ENCODE results near the gene MINDY4.
A peak's percentile ranks its signal among the peaks of the same experiment; 100 is the strongest.

MINDY4 gene

GRCh38 chr7:30776971-30777370 is 5.8 kb downstream of the MINDY4 start:
- DNase-seq = no peak

- no peak for DNase-seq
Measured at GRCh38 chr7:30778255-30779025, 7.2 kb downstream of the MINDY4 start.

GRCh38 chr7:30779574-30779973 is 8.4 kb downstream of the MINDY4 start:
- DNase-seq = no peak

GRCh38 chr7:30780941-30781340 is 9.7 kb downstream of the MINDY4 start:
- no peak for DNase-seq

GRCh38 chr7:30782690-30783089 is 11.5 kb downstream of the MINDY4 start:
- DNase-seq = no peak

GRCh38 chr7:30785786-30786185 is 14.6 kb downstream of the MINDY4 start:
- DNase-seq = no peak

DNA sequence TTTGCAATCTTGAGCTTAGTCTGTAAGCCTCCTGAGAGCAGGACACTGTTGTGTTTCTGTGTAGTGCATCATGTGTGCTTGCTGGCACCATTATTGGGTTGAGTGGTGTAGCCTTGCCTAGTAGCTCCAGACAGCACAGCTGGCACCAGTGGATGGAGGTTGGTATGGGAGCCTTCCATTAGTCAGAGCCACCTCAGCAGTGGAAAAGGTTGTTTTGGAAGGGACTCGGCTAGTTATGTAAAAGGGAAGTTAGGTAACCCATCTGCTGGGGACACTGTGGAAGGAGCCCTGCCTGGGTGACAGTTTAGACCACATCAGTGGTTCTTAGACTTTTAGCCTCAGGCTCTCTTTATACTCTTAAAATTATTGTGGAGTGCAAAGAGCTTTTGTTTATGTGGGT is 16.3 kb downstream of the MINDY4 start:
- no peak for DNase-seq

DNA sequence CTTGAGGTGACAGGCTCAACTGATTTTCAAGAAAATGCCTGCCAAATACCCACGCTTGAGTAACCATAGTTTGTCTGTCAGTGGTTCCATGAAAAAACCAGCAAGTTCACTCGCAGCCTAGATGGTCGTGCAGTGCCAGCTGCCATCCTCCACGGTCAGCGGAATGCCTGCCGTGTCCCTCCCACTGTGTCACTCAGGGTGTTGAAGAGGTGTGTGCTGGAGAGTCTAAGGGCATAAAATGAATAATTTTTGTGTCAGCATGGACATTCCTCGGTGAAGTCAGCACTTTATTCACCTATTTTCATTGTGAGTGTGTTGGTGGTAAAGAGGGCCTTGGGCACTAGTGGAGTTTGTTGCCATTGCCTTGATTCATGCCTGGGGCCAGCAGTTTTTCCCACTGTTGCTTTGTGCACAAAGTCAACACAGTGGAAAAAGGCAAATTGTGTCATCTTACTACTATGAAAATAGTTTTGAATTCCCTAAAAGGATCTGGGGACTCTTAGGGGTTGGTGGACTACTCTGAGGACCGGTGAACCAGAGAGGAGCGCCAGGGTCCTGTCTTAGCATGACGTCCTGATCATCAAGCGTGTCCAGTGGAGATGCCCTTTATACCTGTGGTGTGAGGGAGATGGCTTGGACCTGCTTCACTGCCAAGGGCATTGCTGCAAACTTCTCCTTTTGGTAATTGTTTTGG is 17.6 kb downstream of the MINDY4 start:
- DNase-seq = no peak

DNA sequence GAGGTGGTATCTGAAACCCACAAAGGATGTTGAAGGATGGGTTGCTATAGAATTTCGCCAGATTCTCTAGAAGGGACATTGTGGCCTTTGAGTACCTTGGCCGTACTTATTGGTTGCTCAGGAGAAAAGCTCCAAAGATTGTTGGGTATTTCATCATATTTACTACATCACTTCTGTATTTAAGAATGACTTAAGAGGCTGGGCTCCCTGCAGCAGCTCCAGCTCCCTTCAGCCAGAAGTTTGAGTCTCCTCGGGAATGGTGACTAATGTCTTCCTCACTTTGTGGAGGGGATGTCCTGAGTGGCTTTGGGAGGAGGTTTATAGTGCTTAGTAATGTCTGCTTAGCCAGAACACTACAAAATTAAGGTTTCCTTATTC is 18.1 kb downstream of the MINDY4 start:
- no peak for DNase-seq

GRCh38 chr7:30790356-30790755 is 19.1 kb downstream of the MINDY4 start:
- DNase-seq = no peak

GRCh38 chr7:30791114-30791513 is 19.9 kb downstream of the MINDY4 start:
- no peak for DNase-seq

DNA sequence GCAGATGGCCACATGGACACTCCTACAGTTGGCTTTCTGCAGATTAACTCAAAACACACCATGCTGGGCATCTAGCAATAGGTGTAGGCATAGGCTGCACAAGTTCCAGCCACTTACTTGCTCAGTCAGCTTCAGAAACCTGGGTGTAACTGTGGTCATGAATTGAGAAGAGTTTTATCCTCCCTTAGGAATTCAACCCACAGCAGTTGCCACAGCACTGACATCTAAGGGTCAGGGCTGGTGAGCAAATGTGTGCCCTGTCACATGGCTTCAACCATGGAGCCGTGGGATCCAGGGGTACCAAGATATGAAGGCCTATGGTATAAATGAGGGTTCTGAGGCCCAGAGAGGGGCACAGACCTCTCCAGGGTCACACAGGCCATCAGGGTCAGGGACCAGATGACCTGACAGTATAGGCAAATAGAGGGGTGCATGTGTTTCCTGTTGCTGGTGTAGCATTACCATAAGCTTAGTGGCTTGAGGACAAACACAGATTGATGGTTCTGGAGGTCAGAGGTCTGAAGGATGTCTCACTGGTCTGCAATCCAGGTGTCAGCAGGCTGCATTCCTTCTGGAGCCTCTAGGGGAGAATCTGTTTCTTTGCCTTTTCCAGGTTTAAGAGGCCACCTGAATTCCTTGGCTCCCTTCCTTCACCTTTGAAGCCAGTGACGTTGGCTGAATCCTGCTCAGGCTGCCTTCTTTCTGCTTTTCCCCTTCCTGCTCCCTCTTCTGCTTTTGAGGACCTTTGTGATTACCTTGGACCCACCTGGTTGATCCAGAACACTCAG is 24.1 kb downstream of the MINDY4 start:
- DNase-seq = no peak

DNA sequence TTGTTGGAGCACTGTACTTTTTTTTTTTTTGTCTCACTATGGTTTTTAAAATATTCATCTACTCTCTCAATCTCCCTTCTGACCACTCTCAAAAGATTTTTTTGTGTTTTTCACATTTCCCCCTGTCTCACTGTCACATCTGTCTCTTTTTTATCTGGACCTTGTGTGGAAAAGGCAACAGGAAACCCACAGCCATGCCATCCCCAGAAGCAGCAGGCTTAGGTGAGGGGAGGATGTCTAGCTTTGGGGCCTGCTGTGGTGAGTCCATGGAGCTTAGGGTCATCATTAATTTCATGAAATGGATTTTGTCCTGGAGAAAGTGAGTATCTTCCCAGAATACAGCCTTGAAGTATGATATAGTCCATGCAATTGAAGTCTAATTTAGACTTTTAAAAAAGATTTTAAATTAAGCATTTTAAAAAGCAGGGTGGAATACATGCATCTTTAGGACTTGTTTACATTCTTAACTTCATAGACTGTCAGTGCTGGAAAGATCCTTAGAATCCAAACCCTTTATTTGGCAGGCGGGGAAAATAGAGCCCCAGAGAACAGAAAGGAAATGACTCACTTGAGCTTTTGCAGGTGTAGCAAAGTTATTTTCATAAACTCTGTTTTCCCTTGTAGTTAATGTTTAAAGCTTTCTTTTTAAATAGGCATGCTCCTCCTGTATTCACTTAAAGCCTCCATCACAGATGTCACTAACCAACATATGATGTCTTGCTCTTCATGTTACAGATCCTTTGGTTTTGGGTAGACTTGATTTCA is 25.1 kb downstream of the MINDY4 start:
- DNase-seq = no peak

DNA sequence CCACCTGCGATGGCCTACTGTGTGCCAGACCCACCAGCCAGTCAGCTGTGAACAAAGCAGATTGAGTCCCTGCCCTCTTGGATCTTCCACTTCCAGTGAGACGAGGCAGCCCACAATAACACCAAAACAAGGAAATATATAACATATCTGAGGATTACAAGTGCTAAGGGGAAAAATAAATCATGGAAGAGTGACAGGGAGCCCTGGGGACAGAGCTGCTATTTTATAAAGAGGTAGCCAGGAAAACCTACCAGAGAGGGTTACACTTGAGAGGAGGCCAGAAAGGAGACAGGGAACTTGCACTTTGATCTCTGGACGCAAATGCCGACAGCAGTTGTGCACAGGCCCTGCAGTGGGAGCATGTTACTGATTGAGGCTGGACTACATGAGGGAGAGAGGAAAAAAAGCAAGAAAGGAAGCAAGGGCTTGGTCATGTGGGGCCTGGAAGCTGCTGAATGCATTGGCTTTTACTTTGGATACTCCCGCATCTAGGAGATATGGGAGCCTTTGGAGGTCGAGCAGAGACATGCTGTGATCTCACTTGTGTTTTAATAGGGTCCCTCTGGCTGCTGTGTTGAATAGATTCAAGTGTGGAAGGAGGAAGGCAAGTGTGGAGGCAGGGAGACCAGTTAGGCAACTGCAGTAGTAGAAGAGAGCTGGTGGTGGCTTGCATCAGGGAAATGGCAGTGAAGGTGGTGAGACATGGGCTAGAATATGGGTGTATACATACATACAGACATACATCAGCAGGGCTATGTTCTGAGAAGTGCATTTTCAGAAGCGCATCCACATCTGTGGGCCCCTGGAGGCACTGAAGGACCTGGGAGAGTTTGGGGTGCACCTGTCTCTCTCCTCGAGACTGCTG is 26.2 kb downstream of the MINDY4 start:
- DNase-seq = no peak

- no peak for DNase-seq
Measured at GRCh38 chr7:30799206-30799975, 28.2 kb downstream of the MINDY4 start.

DNA sequence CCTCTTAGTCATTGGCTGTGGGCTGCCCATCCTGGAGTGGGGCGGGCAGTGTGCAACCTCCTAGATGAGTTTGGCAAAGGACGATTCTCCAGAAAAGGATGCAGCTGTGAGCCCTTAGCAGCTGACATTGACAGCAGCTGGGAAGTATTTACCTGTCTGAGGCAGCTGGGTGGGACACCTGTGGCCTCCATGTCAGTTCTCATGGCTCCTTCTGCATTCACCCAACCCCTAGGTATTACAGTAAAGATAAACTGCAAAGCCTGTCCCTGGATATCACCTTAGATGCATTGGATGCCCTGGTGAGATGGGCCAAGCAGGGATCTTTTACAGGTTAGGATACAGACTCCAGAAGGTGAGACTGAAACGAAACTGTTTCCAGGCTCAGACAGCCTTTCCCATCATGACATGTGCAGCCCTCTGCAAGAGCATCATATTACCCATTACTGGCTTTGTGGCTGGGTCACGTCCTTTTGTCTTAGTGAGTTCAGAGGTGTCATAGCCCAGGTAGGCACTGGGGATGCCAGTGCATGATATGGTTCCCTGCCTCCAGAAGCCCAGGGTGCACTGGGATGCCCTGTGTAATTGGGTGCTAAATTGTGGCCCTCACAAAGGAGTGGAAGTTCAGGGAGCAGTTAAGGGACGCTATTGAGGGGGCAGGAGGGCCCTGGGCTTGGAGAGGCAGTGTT is 28.9 kb downstream of the MINDY4 start:
- no peak for DNase-seq

GRCh38 chr7:30800785-30801252 is 29.6 kb downstream of the MINDY4 start:
- DNase-seq = peak; percentile 79

GRCh38 chr7:30802812-30803211 is 31.6 kb downstream of the MINDY4 start:
- no peak for DNase-seq

DNA sequence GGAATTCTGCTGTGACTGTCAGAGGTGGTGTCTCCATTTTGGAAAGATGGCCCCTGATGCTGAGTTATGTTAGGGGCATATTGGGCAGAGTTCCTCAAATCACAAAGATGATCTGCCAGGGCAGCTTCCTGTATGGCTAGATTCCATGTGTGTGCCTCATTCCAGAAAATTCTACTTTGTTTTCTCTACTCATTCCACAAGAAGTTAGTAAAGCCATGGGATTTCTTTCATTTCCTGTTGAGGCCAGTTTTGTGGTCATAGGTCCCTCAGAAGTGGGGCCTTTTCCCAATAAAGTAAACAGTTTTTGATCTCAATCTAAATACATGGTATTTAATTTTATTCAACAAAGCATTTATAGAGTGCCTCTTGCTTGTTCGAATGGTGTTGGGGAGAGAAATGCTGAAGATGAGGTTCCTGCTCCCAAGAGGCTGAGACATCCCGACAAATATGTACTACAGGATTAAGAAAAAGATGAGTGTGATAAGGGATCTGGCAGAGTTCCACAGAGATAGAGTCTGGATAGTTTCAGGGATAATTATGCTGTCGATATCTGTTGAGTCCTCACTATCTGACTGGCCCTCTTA is 33.0 kb downstream of the MINDY4 start:
- no peak for DNase-seq

DNA sequence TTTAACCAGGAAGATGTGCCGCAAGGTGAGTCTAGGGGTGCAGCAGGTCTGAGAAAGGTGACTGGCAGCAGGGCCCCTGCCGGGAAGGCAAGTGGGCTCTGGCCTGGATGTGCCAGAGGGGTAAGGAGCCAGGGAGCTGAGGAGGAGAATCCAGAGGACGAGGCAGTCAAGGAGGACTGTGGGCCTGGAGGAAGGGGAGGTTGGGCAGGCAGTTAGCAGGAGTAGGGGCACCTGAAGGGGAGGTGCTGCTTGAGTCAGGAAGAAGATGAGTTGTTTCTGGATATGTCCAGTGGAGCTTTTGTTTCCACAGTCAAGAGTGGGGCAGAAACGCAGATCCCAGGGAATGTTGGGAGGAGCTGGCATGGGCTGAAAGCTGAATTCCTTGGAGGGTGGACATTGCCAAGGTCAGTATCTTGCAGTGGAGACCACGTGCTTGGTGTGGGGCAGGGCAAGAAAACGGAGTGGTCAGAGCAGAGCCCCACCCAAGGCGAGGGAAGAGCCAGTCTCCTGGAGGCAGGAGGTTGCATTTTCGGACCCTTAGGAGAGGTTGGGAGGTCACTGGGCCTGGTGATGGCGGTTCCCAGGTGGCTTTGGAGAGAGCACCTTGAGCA is 34.0 kb downstream of the MINDY4 start:
- no peak for DNase-seq
